H1 (cell line): ENCODE results near the gene XRCC6. TPM values are rescaled to one million over a fixed set of nuclear protein-coding genes. Genes with fewer than 3 reads are reported as not detected.

Source experiments
- CTCF ChIA-PET: fragments of 300-600 bp; sonication (Branson Sonifier 250); formaldehyde crosslinking; loops from one replicate; lab custom pipeline; 2021; ENCODE audit not compliant: partially characterized antibody; lab: Charles Lee
- POLR2A ChIA-PET: fragments of 300-600 bp; sonication (Branson Sonifier 250); formaldehyde crosslinking; loops from one replicate; lab custom pipeline; 2021; ENCODE audit warnings: inconsistent platforms; ENCODE audit not compliant: partially characterized antibody; lab: Charles Lee
- DNase-seq, 2 experiments: peaks; one replicate each; pipeline versions ENCODE4 v3.0.0 to v3.0.0-alpha.2; 2010 to 2022; ENCODE audit warnings: low spot score in 2 of 2, low read depth in 1 of 2, mixed read lengths in 1 of 2
- FAIRE-seq: peaks from 2 replicates; lab custom pipeline; 2011; peaks lifted over from hg19 to GRCh38; lab: Jason Lieb, UNC
- H2AFZ ChIP-seq: 2 replicates; pipeline ENCODE4 v1.8.1; 2012; ENCODE audit warnings: low read length, inconsistent platforms
- H2AK5ac ChIP-seq: 2 replicates; pipeline ENCODE4 v1.6.1; 2013; ENCODE audit warnings: low read depth, low read length
- H2BK120ac ChIP-seq: replicated peaks from 2 replicates; pipeline ENCODE3; 2013; ENCODE audit warnings: low read depth, low read length, inconsistent platforms
- H2BK12ac ChIP-seq: 2 replicates; pipeline ENCODE4 v1.6.1; 2013; ENCODE audit warnings: low read depth, low read length
- H2BK15ac ChIP-seq: 2 replicates; pipeline ENCODE4 v1.6.1; 2013; ENCODE audit warnings: low read length
- H2BK20ac ChIP-seq: 2 replicates; pipeline ENCODE4 v1.6.1; 2013; ENCODE audit warnings: low read length
- H2BK5ac ChIP-seq: 2 replicates; pipeline ENCODE4 v1.6.1; 2013; ENCODE audit warnings: low read depth, low read length
- H3K14ac ChIP-seq: 2 replicates; pipeline ENCODE4 v1.6.1; 2013; ENCODE audit warnings: inconsistent platforms; ENCODE audit not compliant: insufficient read length
- H3K18ac ChIP-seq: 2 replicates; pipeline ENCODE4 v1.6.1; 2013; ENCODE audit warnings: low read length; ENCODE audit errors: extremely low read depth
- H3K23ac ChIP-seq: 2 replicates; pipeline ENCODE4 v1.6.1; 2013; ENCODE audit warnings: inconsistent platforms; ENCODE audit not compliant: insufficient read length
- H3K23me2 ChIP-seq: 2 replicates; pipeline ENCODE4 v1.6.1; 2013; ENCODE audit warnings: low read depth, low read length
- H3K27ac ChIP-seq: 2 replicates; pipeline ENCODE4 v1.6.1; 2011; ENCODE audit warnings: low read depth, low read length, inconsistent platforms
- H3K27me3 ChIP-seq, 4 experiments: replicated peaks in 1 of 4; 1 replicate in 1 of 4; 2 replicates in 3 of 4; pipeline versions ENCODE4 v1.6.1 to v1.8.1; 2011 to 2013; ENCODE audit warnings: low read length in 3 of 4, mild to moderate bottlenecking in 3 of 4, inconsistent platforms in 2 of 4, mixed read lengths in 2 of 4, moderate library complexity in 1 of 4; ENCODE audit not compliant: control insufficient read depth in 3 of 4, insufficient read depth in 3 of 4; ENCODE audit errors: extremely low read depth in 1 of 4
- H3K36me3 ChIP-seq, 4 experiments: 2 replicates each; pipeline versions ENCODE4 v1.6.1 to v1.8.1; 2011 to 2013; ENCODE audit warnings: mild to moderate bottlenecking in 4 of 4, low read length in 3 of 4, moderate library complexity in 2 of 4, control low read depth in 1 of 4, inconsistent platforms in 1 of 4; ENCODE audit not compliant: insufficient read depth in 4 of 4, control insufficient read depth in 2 of 4
- H3K4ac ChIP-seq: replicated peaks from 2 replicates; pipeline ENCODE3; 2013; ENCODE audit warnings: low read length, low read depth, mixed read lengths, inconsistent platforms; ENCODE audit not compliant: insufficient read length
- H3K4me1 ChIP-seq, 4 experiments: replicated peaks in 1 of 4; 1 replicate in 1 of 4; 2 replicates in 3 of 4; pipeline versions ENCODE4 v1.6.1 to v1.8.1; 2011 to 2013; ENCODE audit warnings: low read length in 3 of 4, inconsistent platforms in 2 of 4, mixed read lengths in 1 of 4; ENCODE audit not compliant: insufficient read depth in 4 of 4, control insufficient read depth in 3 of 4
- H3K4me2 ChIP-seq, 2 experiments: 2 replicates each; pipeline versions ENCODE4 v1.6.1 to v1.8.1; 2011 to 2013; ENCODE audit warnings: low read depth in 2 of 2, low read length in 2 of 2, control low read depth in 1 of 2, inconsistent platforms in 1 of 2, mild to moderate bottlenecking in 1 of 2; ENCODE audit not compliant: insufficient read depth in 1 of 2
- H3K4me3 ChIP-seq, 4 experiments: fragments of 200-600, 300-600 bp in 1 of 4; sonication (generic), shearing (Covaris generic), sonication (Bioruptor Twin) in 1 of 4; 2 replicates each; pipeline versions ENCODE4 v1.5.1 to v1.8.1; 2011 to 2016; ENCODE audit warnings: low read length in 4 of 4, low read depth in 3 of 4, control low read depth in 2 of 4, inconsistent platforms in 2 of 4, mild to moderate bottlenecking in 2 of 4, mixed read lengths in 1 of 4, moderate library complexity in 1 of 4; ENCODE audit not compliant: insufficient read depth in 2 of 4; ENCODE audit errors: extremely low read depth in 1 of 4
- H3K56ac ChIP-seq: replicated peaks from 2 replicates; pipeline ENCODE3; 2013; ENCODE audit warnings: low read depth, mild to moderate bottlenecking, mixed read lengths, low read length, inconsistent platforms; ENCODE audit not compliant: insufficient read length
- H3K79me1 ChIP-seq: 2 replicates; pipeline ENCODE4 v1.6.1; 2013; ENCODE audit warnings: low read depth, low read length, control low read depth
- H3K79me2 ChIP-seq, 2 experiments: 2 replicates each; pipeline versions ENCODE4 v1.6.1 to v1.8.1; 2012 to 2013; ENCODE audit warnings: low read length in 2 of 2, mild to moderate bottlenecking in 2 of 2, inconsistent platforms in 1 of 2; ENCODE audit not compliant: insufficient read depth in 2 of 2, control insufficient read depth in 1 of 2
- H3K9ac ChIP-seq, 4 experiments: replicated peaks in 1 of 4; 1 replicate in 1 of 4; 2 replicates in 3 of 4; pipeline versions ENCODE4 v1.6.1 to v1.8.1; 2011 to 2013; ENCODE audit warnings: low read depth in 3 of 4, low read length in 3 of 4, control low read depth in 2 of 4, mild to moderate bottlenecking in 2 of 4, moderate library complexity in 2 of 4, inconsistent platforms in 1 of 4; ENCODE audit errors: extremely low read depth in 1 of 4
- H3K9me3 ChIP-seq, 2 experiments: 2 replicates each; pipeline versions ENCODE4 v1.6.1 to v1.8.1; 2012 to 2013; ENCODE audit warnings: mild to moderate bottlenecking in 2 of 2, moderate library complexity in 2 of 2, control low read depth in 1 of 2, inconsistent platforms in 1 of 2, low read depth in 1 of 2, low read length in 1 of 2, mixed read lengths in 1 of 2; ENCODE audit not compliant: insufficient read depth in 2 of 2
- H4K20me1 ChIP-seq, 2 experiments: replicated peaks in 1 of 2; 2 replicates each; pipeline versions ENCODE3 to v1.8.1; 2011 to 2013; ENCODE audit warnings: inconsistent platforms in 2 of 2, low read length in 2 of 2, mild to moderate bottlenecking in 1 of 2; ENCODE audit not compliant: insufficient read depth in 2 of 2, control insufficient read depth in 1 of 2
- H4K5ac ChIP-seq: 2 replicates; pipeline ENCODE4 v1.6.1; 2013; ENCODE audit warnings: low read length, low read depth, mixed read lengths, inconsistent platforms; ENCODE audit not compliant: insufficient read length
- H4K8ac ChIP-seq: 2 replicates; pipeline ENCODE4 v1.8.0; 2013; ENCODE audit warnings: mild to moderate bottlenecking, moderate library complexity, low read length, inconsistent platforms; ENCODE audit not compliant: insufficient read depth; ENCODE audit errors: extremely low read depth
- H4K91ac ChIP-seq: replicated peaks from 2 replicates; pipeline ENCODE3; 2013; ENCODE audit warnings: low read length, mixed read lengths, inconsistent platforms; ENCODE audit not compliant: insufficient read length
- BACH1 ChIP-seq: IDR thresholded peaks from 2 replicates; pipeline ENCODE4 v1.6.1; 2012; ENCODE audit warnings: low read length, improper control_type of control experiment
- E2F6 ChIP-seq: IDR thresholded peaks from 2 replicates; pipeline ENCODE4 v1.6.1; 2012; ENCODE audit warnings: inconsistent platforms
- GTF2F1 ChIP-seq: IDR thresholded peaks from 2 replicates; pipeline ENCODE4 v1.6.1; 2012; ENCODE audit warnings: low read depth, low read length, improper control_type of control experiment, borderline replicate concordance
- JUN ChIP-seq: IDR thresholded peaks from 2 replicates; pipeline ENCODE4 v1.6.1; 2011; ENCODE audit warnings: low read depth, mild to moderate bottlenecking, improper control_type of control experiment, low read length
- MAX ChIP-seq: IDR thresholded peaks from 2 replicates; pipeline ENCODE4 v1.6.1; 2012; ENCODE audit warnings: inconsistent platforms
- POU5F1 ChIP-seq: IDR thresholded peaks from 2 replicates; pipeline ENCODE4 v1.6.1; 2011; ENCODE audit warnings: low read depth, mild to moderate bottlenecking, low read length, moderate library complexity
- RAD21 ChIP-seq, 2 experiments: IDR thresholded peaks in 1 of 2; conservative IDR thresholded peaks in 1 of 2; 2 replicates each; pipeline ENCODE4 v1.6.1; 2011; ENCODE audit warnings: low read depth in 2 of 2, low read length in 2 of 2, improper control_type of control experiment in 1 of 2, inconsistent platforms in 1 of 2, mild to moderate bottlenecking in 1 of 2, moderate library complexity in 1 of 2
- RFX5 ChIP-seq: IDR thresholded peaks from 2 replicates; pipeline ENCODE4 v1.6.1; 2011; ENCODE audit warnings: low read depth, low read length, improper control_type of control experiment, borderline replicate concordance
- RXRA ChIP-seq: IDR thresholded peaks from 2 replicates; pipeline ENCODE4 v1.6.1; 2011; ENCODE audit warnings: low read depth, mild to moderate bottlenecking, low read length, moderate library complexity; ENCODE audit not compliant: insufficient read depth
- SAP30 ChIP-seq: fragments of 300-600 bp; sonication (generic); IDR thresholded peaks from 2 replicates; pipeline ENCODE4 v1.7.1; 2012; ENCODE audit warnings: low read length, moderate library complexity, mild to moderate bottlenecking, inconsistent platforms; ENCODE audit not compliant: insufficient read depth, insufficient replicate concordance
- SP4 ChIP-seq: IDR thresholded peaks from 2 replicates; pipeline ENCODE4 v1.6.1; 2012; ENCODE audit warnings: low read length, inconsistent platforms
- TBP ChIP-seq: IDR thresholded peaks from 2 replicates; pipeline ENCODE4 v1.6.1; 2011; ENCODE audit warnings: low read depth, low read length, improper control_type of control experiment
- TCF12 ChIP-seq: IDR thresholded peaks from 2 replicates; pipeline ENCODE4 v1.6.1; 2011; ENCODE audit warnings: low read depth, mild to moderate bottlenecking, low read length
- WGBS, 2 experiments: shearing (Covaris generic) in 1 of 2; methylation state at CpG; one replicate each; pipeline versions ENCODE4 v1.1.6 to v1.1.7; 2013 to 2015; ENCODE audit warnings: low lambda C conversion rate in 2 of 2, mixed read lengths in 2 of 2, inconsistent platforms in 1 of 2, low coverage in 1 of 2, missing lambda C conversion rate in 1 of 2; ENCODE audit not compliant: insufficient replicate concordance in 2 of 2, insufficient coverage in 1 of 2, insufficient read length in 1 of 2; ENCODE audit errors: extremely low coverage in 1 of 2, missing lambda C conversion rate in 1 of 2; 5-methylcytosine and 5-hydroxymethylcytosine counted together
- polyA plus RNA-seq, 7 experiments: library from polyadenylated mRNA; depleted of rRNA in 3 of 7; stranded (reverse) in 5 of 7; unstranded in 2 of 7; fragments of >200 nt in 5 of 7; fragments of 200-250 nt in 2 of 7; gene quantifications; 1 replicate in 5 of 7; 2 replicates in 1 of 7; 4 replicates in 1 of 7; pipeline versions ENCODE4 v1.2.1 to v1.2.3, GENCODE V29; 2011 to 2013; ENCODE audit warnings: missing spikeins in 2 of 7, mixed read lengths in 2 of 7
- total RNA-seq: library from RNA; stranded (reverse); fragmentation: NEBNext Ultra II Directional; extraction: Animal tissue kit (Norgen Biotek cat#: 25700); gene quantifications from 2 replicates; pipeline ENCODE4 v1.2.1, GENCODE V29; 2021

The XRCC6 gene
- total and polyA plus RNA-seq, 2 of the 8 experiments (the other 6 are each of a cell fraction or from before 2014, with no cell fraction given) = 150 to 490 TPM

- no peak overlapping the region for H2BK5ac ChIP-seq
- FAIRE-seq (no peak), DNase-seq (no peak)
- no peak overlapping the region for H3K56ac ChIP-seq
- no peak overlapping the region for H3K14ac ChIP-seq
- peaks cover 28 to 89% (median 58%) of the 10 kb centered on the region in 4 experiments for H3K36me3 ChIP-seq
- ChIA-PET POLR2A (interaction anchor here (1.6 to 16.5 kb wide), 3 partner anchors 6 to 14 kb away, joined by 4 to 129 read pairs (median 129); no protein-coding TSS in a partner anchor), CTCF (interaction anchor here (2.0 kb wide), 1 partner anchor 10 kb away, joined by 5 read pairs; no protein-coding TSS in a partner anchor)
- H2BK20ac ChIP-seq = no peak overlapping the region
- peaks cover 0 to 5% of the 10 kb centered on the region in 2 experiments for H4K20me1 ChIP-seq
- H3K23ac ChIP-seq = no peak overlapping the region
- H3K4me1 ChIP-seq = no peaks in the 10 kb centered on the region
- H2AFZ ChIP-seq = no peak overlapping the region
- no peak overlapping the region for H4K8ac ChIP-seq
- no peak overlapping the region for H3K18ac ChIP-seq
- no peaks in the 10 kb centered on the region for H3K9me3 ChIP-seq
- no peak overlapping the region for H2BK15ac ChIP-seq
- no peak overlapping the region for H3K9ac ChIP-seq
- no peak overlapping the region for H2AK5ac ChIP-seq
- no peak overlapping the region for H2BK120ac ChIP-seq
- WGBS, 2 experiments = 71 to 100% methylated on average over 1 to 2 of the region's 3 CpGs
- no peak overlapping the region for H3K4me3 ChIP-seq
- H3K27me3 ChIP-seq = no peaks in the 10 kb centered on the region
- H3K79me2 ChIP-seq = peaks cover 0 to 1% of the 10 kb centered on the region in 2 experiments; a peak in 2 of 4 replicates
- H3K23me2 ChIP-seq = no peaks in the 10 kb centered on the region
- H2BK12ac ChIP-seq = no peak overlapping the region
- no peaks in the 10 kb centered on the region for H3K79me1 ChIP-seq
- H3K27ac ChIP-seq = no peak overlapping the region
- H4K5ac ChIP-seq = no peak overlapping the region
- no peak overlapping the region for H4K91ac ChIP-seq
- no peak overlapping the region for H3K4ac ChIP-seq
- H3K4me2 ChIP-seq = no peak overlapping the region
- TF ChIP-seq RFX5 (no peak), RAD21 (IDR thresholded peaks at IDR 0.05 in 1 of 2, conservative IDR thresholded peaks at IDR 0.05 in 1 of 2; ENCODE audit: low read depth in 2 of 2, low read length in 2 of 2) (no peak), TCF12 (no peak), MAX (no peak), BACH1 (no peak), POU5F1 (no peak), SP4 (no peak), TBP (no peak), E2F6 (no peak), SAP30 (no peak), RXRA (no peak), JUN (no peak), GTF2F1 (no peak)
Measured at GRCh38 chr22:41647771-41648170, 26.7 kb downstream of the XRCC6 start.
